Progenitor cell of endocrine pancreas (in vitro differentiated cells): ENCODE data around the gene KCNAB2. TPM values are rescaled to one million over a fixed set of nuclear protein-coding genes. Genes with fewer than 3 reads are reported as not detected.

Source experiments
- DNase-seq: peaks from one replicate; pipeline ENCODE4 v3.0.0; 2021; ENCODE audit warnings: low spot score; ENCODE audit not compliant: unreplicated experiment
- H3K27ac Mint-ChIP-seq: 2 replicates; pipeline ENCODE4 v1.8.0; 2021; ENCODE audit warnings: mild to moderate bottlenecking, moderate library complexity, mixed read lengths
- H3K27me3 Mint-ChIP-seq: 2 replicates; pipeline ENCODE4 v1.8.0; 2021; ENCODE audit warnings: mixed read lengths
- H3K36me3 Mint-ChIP-seq: 2 replicates; pipeline ENCODE4 v1.8.0; 2022; ENCODE audit warnings: mixed read lengths; ENCODE audit not compliant: insufficient read depth
- H3K4me1 Mint-ChIP-seq: 2 replicates; pipeline ENCODE4 v1.8.0; 2021; ENCODE audit warnings: low read depth, mixed read lengths
- H3K4me3 Mint-ChIP-seq: 2 replicates; pipeline ENCODE4 v1.8.0; 2021; ENCODE audit warnings: low read depth, mild to moderate bottlenecking, moderate library complexity, mixed read lengths
- H3K9me3 Mint-ChIP-seq: 2 replicates; pipeline ENCODE4 v1.8.0; 2021; ENCODE audit warnings: low read depth, mixed read lengths
- CTCF ChIP-seq: fragments of 200-600 bp; sonication (generic); IDR thresholded peaks from one replicate; pipeline ENCODE4 v1.5.0; 2021; ENCODE audit warnings: antibody characterized with exemption, mild to moderate bottlenecking; ENCODE audit not compliant: unreplicated experiment
- total RNA-seq: library from RNA; stranded (reverse); gene quantifications from 2 replicates; pipeline ENCODE4 v1.2.1, GENCODE V29; 2021

The KCNAB2 gene
- total RNA-seq, 1 donor from 2014 or later, result 6.9 TPM

DNA sequence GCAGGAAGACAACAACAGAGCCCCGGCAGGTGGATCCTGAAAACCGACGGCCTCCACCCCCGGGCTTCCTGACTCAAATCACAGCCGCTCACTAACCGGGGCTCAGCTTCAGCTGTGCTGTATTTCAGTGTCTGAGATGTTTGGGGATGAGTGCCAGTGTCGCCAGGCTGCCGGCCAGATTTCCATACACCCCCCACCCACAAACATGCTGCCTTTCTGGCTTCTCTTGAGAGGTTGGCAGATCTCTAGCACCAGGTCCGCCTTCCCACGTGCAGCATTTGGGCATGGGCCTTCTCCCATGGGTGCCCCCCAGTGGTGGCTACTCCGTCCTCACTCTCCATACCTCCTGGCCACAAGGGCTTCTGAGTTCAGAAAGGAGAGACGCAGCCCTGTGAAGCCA lies 34.8 kb downstream of the KCNAB2 start:
- Mint-ChIP-seq H3K9me3 (no peaks in the 10 kb centered on the region), H3K27me3 (peaks cover 14% of the 10 kb centered on the region), H3K27ac (no peak overlapping the region), H3K4me1 (no peaks in the 10 kb centered on the region), H3K36me3 (no peaks in the 10 kb centered on the region), H3K4me3 (no peak overlapping the region)
- no peak for TF ChIP-seq CTCF
- no peak for DNase-seq

- DNase-seq, result no peak
- Mint-ChIP-seq H3K4me3 (no peak overlapping the region), H3K4me1 (no peaks in the 10 kb centered on the region), H3K27ac (no peak overlapping the region), H3K36me3 (no peaks in the 10 kb centered on the region), H3K9me3 (no peaks in the 10 kb centered on the region), H3K27me3 (peaks cover 14% of the 10 kb centered on the region)
- no peak for TF ChIP-seq CTCF
These were observed 36.2 kb downstream of the KCNAB2 start for GRCh38 chr1:6081901-6082300.

- H3K36me3 Mint-ChIP-seq, result no peaks in the 10 kb centered on the region
- H3K27ac Mint-ChIP-seq, result no peak overlapping the region
- DNase-seq, result no peak
- peak; percentile 43 for TF ChIP-seq CTCF
- H3K4me3 Mint-ChIP-seq, result no peak overlapping the region
- no peaks in the 10 kb centered on the region for H3K4me1 Mint-ChIP-seq
- H3K9me3 Mint-ChIP-seq, result no peaks in the 10 kb centered on the region
- peaks cover 12% of the 10 kb centered on the region for H3K27me3 Mint-ChIP-seq
These were observed 36.8 kb downstream of the KCNAB2 start for GRCh38 chr1:6082430-6082971.

- no peak for TF ChIP-seq CTCF
- DNase-seq, result no peak
- Mint-ChIP-seq H3K9me3 (no peaks in the 10 kb centered on the region), H3K27ac (no peak overlapping the region), H3K36me3 (no peaks in the 10 kb centered on the region), H3K27me3 (peaks cover 8% of the 10 kb centered on the region), H3K4me1 (no peaks in the 10 kb centered on the region), H3K4me3 (no peak overlapping the region)
These were observed 37.7 kb downstream of the KCNAB2 start for GRCh38 chr1:6083385-6083784.

GRCh38 chr1:6083801-6084446 lies 38.2 kb downstream of the KCNAB2 start:
- no peak for TF ChIP-seq CTCF
- H3K27ac Mint-ChIP-seq, result no peak overlapping the region
- no peaks in the 10 kb centered on the region for H3K36me3 Mint-ChIP-seq
- H3K4me3 Mint-ChIP-seq, result no peak overlapping the region
- no peak for DNase-seq
- no peaks in the 10 kb centered on the region for H3K9me3 Mint-ChIP-seq
- H3K4me1 Mint-ChIP-seq, result no peaks in the 10 kb centered on the region
- peaks cover 5% of the 10 kb centered on the region for H3K27me3 Mint-ChIP-seq
